ENCODE data around the gene MGAT5. TPM values are rescaled to one million over a fixed set of nuclear protein-coding genes. Genes with fewer than 3 reads are reported as not detected.

The MGAT5 gene
- total RNA-seq, 1 experiment from 2014 or later = 34.0 TPM

- Histone ChIP-seq H3K4me3 (replicated peaks in 1 of 2; ENCODE audit: low read depth in 1 of 2, low read length in 2 of 2) (no peak overlapping the region), H3K4me1 (ENCODE audit: control insufficient read depth in 1 of 2, insufficient read depth in 2 of 2, low read length in 2 of 2) (no peaks in the 10 kb centered on the region), H3K9me3 (ENCODE audit: control insufficient read depth in 1 of 2, insufficient read depth in 1 of 2, low read depth in 1 of 2, low read length in 2 of 2) (no peaks in the 10 kb centered on the region), H3K9me2 (ENCODE audit: insufficient read depth) (no peaks in the 10 kb centered on the region), H3K9ac (ENCODE audit: low read length) (no peak overlapping the region), H3K27me3 (ENCODE audit: insufficient read depth, low read length) (no peaks in the 10 kb centered on the region), H3K27ac (ENCODE audit: low read depth, low read length) (no peak overlapping the region), H3K4me2 (ENCODE audit: low read length) (no peak overlapping the region), H3K79me2 (ENCODE audit: insufficient read depth, low read length) (no peaks in the 10 kb centered on the region), H4K20me1 (ENCODE audit: insufficient read depth) (no peaks in the 10 kb centered on the region), H3K36me3 (ENCODE audit: control insufficient read depth in 1 of 2, insufficient read depth in 2 of 2, low read length in 2 of 2) (no peaks in the 10 kb centered on the region), H2AFZ (ENCODE audit: low read depth, low read length, poor library complexity, severe bottlenecking) (no peak overlapping the region)
- ATAC-seq (no peak), DNase-seq (ENCODE audit: low read depth, low spot score) (no peak)
- BruUV-seq (replicated peaks) = no TSS peak
- RAD21 ChIA-PET (ENCODE audit: low non-redundant PET in 1 of 2, low total read pairs in 2 of 2, uncharacterized antibody in 2 of 2, unreplicated experiment in 2 of 2) = no interaction called here
- no peak for TF ChIP-seq SP1 (IDR thresholded peaks at IDR 0.05; ENCODE audit: low read depth)
- TF ChIP-seq MAX (IDR thresholded peaks at IDR 0.05) = no peak
- no peak for TF ChIP-seq YY1 (IDR thresholded peaks at IDR 0.05; ENCODE audit: extremely low read depth, insufficient replicate concordance, low read depth, low read length)
- TF ChIP-seq RAD21 (IDR thresholded peaks at IDR 0.05; ENCODE audit: low read depth) = no peak
- no peak for TF ChIP-seq REST (IDR thresholded peaks at IDR 0.05; ENCODE audit: low read depth)
- no peak for TF ChIP-seq EZH2 (IDR thresholded peaks at IDR 0.05)
- TF ChIP-seq SRF (IDR thresholded peaks at IDR 0.05; ENCODE audit: low read depth) = no peak
- TF ChIP-seq CTCF (IDR thresholded peaks at IDR 0.05 in 2 of 3, conservative IDR thresholded peaks at IDR 0.05 in 1 of 3; ENCODE audit: borderline replicate concordance in 1 of 3, insufficient read depth in 1 of 3, low read depth in 2 of 3, low read length in 2 of 3) = no peak
- TF ChIP-seq POLR2A (IDR thresholded peaks at IDR 0.05; ENCODE audit: borderline replicate concordance, extremely low read depth, insufficient read depth, insufficient read length) = no peak
- TF ChIP-seq ATF3 (IDR thresholded peaks at IDR 0.05) = no peak
- no peak for TF ChIP-seq ZFX (IDR thresholded peaks at IDR 0.05)
- TF ChIP-seq CEBPB (IDR thresholded peaks at IDR 0.05; ENCODE audit: low read depth) = no peak
- TF ChIP-seq TCF7L2 (IDR thresholded peaks at IDR 0.05; ENCODE audit: borderline replicate concordance, extremely low read depth, insufficient read depth, insufficient read length) = no peak
- intact Hi-C loops (cut with micrococcal nuclease) = no loop called here
- CTCF ChIA-PET = no interaction called here
- POLR2A ChIA-PET = no interaction called here
Observed at GRCh38 chr2:134425724-134426496, 172.0 kb downstream of the MGAT5 start.

Measured in HCT116 (cell line).